Measurements from ENCODE around the gene RAB11FIP3.

DNA sequence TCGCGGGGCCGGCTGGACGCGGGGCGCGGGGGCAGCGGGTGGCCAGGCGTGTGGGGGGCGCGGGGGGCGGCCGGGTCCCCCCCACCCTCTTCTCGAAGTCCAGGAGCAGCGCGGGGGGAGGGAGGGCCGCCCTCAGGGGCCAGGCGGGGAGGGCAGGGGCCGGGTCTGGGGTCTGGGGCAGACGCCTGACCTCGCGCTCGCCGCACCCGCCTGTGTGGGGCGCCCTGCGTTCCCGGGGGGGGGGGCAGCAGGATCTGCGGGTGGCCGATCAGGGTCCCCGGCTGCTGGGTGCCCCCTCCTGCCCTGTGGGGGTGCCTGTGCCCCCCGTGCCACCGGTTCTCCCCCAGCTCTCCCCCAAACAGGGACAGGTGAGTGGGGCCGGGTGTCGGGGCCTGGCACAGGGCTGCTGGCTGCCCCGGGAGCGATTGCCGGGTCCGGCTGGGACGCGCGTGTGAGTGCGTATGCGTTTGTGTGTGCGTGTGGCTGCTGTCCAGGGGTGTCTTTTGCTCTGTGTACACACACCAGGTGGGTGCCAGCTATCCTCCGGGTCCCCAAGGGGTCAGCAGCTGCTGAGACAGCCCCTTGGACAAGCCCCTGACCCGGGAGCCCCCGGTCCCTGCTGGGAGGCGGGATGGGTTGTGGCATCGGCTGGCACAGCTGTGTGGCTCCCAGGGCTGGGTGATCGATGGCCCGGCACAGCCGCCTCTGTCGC is 135.4 kb downstream of the RAB11FIP3 start:
- TF ChIP-seq, protein P1, sequence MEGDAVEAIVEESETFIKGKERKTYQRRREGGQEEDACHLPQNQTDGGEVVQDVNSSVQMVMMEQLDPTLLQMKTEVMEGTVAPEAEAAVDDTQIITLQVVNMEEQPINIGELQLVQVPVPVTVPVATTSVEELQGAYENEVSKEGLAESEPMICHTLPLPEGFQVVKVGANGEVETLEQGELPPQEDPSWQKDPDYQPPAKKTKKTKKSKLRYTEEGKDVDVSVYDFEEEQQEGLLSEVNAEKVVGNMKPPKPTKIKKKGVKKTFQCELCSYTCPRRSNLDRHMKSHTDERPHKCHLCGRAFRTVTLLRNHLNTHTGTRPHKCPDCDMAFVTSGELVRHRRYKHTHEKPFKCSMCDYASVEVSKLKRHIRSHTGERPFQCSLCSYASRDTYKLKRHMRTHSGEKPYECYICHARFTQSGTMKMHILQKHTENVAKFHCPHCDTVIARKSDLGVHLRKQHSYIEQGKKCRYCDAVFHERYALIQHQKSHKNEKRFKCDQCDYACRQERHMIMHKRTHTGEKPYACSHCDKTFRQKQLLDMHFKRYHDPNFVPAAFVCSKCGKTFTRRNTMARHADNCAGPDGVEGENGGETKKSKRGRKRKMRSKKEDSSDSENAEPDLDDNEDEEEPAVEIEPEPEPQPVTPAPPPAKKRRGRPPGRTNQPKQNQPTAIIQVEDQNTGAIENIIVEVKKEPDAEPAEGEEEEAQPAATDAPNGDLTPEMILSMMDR (IDR thresholded peaks at IDR 0.05; ENCODE audit: low read length) = no peak
- TF ChIP-seq EZH2phosphoT487 (IDR thresholded peaks at IDR 0.05; ENCODE audit: low read length) = no peak
